Ishikawa (cell line): ENCODE data around the gene SYS1.

ENCODE experiments used
- EP300 ChIP-seq: IDR thresholded peaks from 2 replicates; pipeline ENCODE4 v1.6.1; 2012; ENCODE audit warnings: borderline replicate concordance
- FOXM1 ChIP-seq: IDR thresholded peaks from 2 replicates; pipeline ENCODE4 v1.6.1; 2012; ENCODE audit warnings: low read depth, borderline replicate concordance
- USF1 ChIP-seq: IDR thresholded peaks from 2 replicates; pipeline ENCODE4 v1.6.1; 2012

GRCh38 chr20:45328451-45328850 is 34.5 kb upstream of the SYS1 start:
- TF ChIP-seq USF1 (no peak), EP300 (no peak), FOXM1 (no peak)
